ENCODE results near the gene HUNK.

DNA sequence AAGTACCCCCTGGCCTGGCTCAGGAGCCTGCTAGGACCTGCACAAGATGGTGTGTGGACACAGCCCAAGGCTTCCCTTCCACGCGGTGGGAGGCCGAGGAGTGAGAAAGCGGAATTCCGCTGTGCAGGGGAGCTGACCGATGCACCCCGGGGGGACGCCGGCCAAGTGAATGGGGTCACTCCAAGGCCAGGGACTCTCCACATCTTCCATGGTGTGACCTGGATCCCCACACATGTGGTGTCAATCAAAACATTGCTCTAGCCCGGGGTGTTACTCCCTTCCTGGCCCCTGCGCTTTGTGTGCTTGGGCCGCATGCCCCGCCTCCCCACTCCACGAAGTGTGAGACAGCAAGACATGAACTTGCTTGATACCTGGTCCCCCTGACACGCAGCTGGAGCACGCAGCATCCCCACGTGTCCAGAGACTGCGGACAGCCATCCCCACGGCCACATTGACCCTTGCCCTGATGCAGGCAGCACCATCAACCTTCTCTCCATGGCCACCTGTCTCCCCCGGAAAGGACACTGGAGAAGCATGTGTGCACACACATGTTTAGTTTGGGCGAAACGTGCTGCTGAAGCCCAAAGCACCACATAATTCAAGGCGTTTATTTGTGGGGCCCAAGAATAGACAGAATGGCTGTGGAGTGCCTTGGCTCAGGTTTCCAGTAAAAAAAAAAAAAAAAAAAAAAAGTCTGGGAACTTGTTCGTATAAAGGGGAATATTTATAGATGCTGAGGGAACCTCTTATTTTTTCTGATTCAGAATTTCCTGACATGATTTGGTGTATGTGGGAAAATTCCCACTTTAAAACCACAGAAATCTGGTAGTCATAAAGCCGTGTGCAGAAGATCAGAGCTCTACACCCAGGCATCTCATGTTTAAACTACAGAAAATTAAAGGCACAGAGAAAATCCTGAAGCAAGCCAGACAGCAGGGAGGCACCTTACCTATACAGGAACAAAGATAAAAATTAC is 171.7 kb downstream of the HUNK start:
- TF ChIP-seq, protein P1, sequence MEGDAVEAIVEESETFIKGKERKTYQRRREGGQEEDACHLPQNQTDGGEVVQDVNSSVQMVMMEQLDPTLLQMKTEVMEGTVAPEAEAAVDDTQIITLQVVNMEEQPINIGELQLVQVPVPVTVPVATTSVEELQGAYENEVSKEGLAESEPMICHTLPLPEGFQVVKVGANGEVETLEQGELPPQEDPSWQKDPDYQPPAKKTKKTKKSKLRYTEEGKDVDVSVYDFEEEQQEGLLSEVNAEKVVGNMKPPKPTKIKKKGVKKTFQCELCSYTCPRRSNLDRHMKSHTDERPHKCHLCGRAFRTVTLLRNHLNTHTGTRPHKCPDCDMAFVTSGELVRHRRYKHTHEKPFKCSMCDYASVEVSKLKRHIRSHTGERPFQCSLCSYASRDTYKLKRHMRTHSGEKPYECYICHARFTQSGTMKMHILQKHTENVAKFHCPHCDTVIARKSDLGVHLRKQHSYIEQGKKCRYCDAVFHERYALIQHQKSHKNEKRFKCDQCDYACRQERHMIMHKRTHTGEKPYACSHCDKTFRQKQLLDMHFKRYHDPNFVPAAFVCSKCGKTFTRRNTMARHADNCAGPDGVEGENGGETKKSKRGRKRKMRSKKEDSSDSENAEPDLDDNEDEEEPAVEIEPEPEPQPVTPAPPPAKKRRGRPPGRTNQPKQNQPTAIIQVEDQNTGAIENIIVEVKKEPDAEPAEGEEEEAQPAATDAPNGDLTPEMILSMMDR (IDR thresholded peaks at IDR 0.05) = no peak
- TF ChIP-seq POLR2A (IDR thresholded peaks at IDR 0.05) = no peak

All from right lobe of liver (tissue), 4 donors.